ENCODE results near the gene ARFGAP3.

DNA sequence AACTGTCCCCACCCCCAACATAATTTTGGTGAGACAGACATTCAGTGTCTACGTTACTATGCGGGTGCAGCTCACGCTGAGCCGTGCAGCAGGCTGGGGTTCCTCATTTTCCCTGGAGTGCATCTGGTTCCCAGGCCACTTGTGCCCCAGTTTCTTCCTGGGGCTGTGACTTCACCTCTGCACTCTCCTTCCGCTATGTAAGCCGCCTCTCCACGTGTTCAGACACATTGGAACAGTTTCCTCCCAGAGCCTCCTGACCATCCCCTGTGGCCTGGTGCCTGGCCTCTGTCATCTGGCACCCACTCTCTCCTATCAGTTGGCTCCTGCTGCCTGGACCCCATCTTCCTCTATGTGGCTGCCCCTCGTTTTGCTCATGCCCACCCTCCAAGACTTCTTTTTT is 90.2 kb downstream of the ARFGAP3 start:
- no peak for TF ChIP-seq POLR2A (IDR thresholded peaks at IDR 0.05)
- TF ChIP-seq, protein P1, sequence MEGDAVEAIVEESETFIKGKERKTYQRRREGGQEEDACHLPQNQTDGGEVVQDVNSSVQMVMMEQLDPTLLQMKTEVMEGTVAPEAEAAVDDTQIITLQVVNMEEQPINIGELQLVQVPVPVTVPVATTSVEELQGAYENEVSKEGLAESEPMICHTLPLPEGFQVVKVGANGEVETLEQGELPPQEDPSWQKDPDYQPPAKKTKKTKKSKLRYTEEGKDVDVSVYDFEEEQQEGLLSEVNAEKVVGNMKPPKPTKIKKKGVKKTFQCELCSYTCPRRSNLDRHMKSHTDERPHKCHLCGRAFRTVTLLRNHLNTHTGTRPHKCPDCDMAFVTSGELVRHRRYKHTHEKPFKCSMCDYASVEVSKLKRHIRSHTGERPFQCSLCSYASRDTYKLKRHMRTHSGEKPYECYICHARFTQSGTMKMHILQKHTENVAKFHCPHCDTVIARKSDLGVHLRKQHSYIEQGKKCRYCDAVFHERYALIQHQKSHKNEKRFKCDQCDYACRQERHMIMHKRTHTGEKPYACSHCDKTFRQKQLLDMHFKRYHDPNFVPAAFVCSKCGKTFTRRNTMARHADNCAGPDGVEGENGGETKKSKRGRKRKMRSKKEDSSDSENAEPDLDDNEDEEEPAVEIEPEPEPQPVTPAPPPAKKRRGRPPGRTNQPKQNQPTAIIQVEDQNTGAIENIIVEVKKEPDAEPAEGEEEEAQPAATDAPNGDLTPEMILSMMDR (IDR thresholded peaks at IDR 0.05 in 4 of 5, conservative IDR thresholded peaks at IDR 0.05 in 1 of 5): no peak
